A673 (cell line): Measurements from ENCODE around the gene SVOP.

Source experiments
- EZH2 ChIP-seq: fragments of 200-600 bp; sonication (generic); IDR thresholded peaks from 2 replicates; pipeline ENCODE4 v1.6.1; 2017; ENCODE audit warnings: borderline replicate concordance, low read depth, mild to moderate bottlenecking, mixed read lengths, antibody characterized with exemption, low read length; ENCODE audit not compliant: poor library complexity, severe bottlenecking
- TF ChIP-seq, protein P1 (sequence below): fragments of 300-800, 200-600 bp; sonication (generic); conservative IDR thresholded peaks from 2 replicates; pipeline ENCODE4 v1.5.1; 2017; ENCODE audit warnings: low read depth, mild to moderate bottlenecking, antibody characterized with exemption, low read length, moderate library complexity, mixed read lengths

DNA sequence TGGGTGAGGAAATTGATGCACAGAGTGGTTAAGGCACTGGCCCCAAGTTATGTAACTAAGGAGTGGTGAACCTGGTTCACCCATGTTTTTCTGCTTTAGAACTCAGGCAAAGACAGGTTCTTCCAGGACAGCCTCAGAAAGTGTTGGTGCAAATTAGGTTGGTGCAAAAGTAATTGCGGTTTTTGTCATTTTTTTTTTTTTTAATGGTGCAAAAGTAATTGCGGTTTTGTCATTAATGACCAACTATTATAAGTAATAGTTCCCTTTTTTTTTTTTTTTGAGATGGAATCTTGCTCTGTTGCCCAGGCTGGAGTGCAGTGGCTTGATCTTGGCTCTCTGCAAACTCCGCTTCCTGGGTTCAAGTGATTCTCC lies 158.3 kb downstream of the SVOP start:
- TF ChIP-seq, protein P1, sequence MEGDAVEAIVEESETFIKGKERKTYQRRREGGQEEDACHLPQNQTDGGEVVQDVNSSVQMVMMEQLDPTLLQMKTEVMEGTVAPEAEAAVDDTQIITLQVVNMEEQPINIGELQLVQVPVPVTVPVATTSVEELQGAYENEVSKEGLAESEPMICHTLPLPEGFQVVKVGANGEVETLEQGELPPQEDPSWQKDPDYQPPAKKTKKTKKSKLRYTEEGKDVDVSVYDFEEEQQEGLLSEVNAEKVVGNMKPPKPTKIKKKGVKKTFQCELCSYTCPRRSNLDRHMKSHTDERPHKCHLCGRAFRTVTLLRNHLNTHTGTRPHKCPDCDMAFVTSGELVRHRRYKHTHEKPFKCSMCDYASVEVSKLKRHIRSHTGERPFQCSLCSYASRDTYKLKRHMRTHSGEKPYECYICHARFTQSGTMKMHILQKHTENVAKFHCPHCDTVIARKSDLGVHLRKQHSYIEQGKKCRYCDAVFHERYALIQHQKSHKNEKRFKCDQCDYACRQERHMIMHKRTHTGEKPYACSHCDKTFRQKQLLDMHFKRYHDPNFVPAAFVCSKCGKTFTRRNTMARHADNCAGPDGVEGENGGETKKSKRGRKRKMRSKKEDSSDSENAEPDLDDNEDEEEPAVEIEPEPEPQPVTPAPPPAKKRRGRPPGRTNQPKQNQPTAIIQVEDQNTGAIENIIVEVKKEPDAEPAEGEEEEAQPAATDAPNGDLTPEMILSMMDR = no peak
- no peak for TF ChIP-seq EZH2
